ENCODE data around the gene OLFML2B. TPM values are rescaled to one million over a fixed set of nuclear protein-coding genes. Genes with fewer than 3 reads are reported as not detected.
A peak's percentile ranks its signal among the peaks of the same experiment; 100 is the strongest.

The OLFML2B gene
- total RNA-seq, 4 donors from 2014 or later: 0.11 to 5.7 (median 1.7) TPM

DNA sequence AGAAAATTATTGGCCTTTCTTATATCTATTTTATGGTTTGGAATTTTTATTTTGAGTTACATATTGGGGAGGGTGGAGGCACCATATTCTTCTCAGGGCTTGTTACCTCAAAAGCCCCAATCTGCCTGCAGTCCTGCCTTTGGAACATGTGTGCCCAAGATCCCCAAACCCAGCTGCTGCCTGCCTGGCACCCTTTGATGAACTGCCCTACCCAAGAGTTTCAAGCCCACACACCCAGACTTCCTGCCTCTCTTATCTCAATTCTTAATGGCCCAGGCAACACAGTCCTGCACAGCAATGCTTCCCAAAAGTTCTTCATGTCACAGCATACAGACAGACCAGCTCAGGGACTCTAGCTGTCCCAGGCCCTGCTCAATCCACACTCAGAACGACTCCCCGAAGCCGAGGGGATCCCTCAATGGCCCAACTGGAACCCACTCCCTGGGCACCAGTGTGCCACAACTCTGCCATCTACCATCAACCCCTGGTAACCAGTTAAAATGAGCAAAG is 19.2 kb downstream of the OLFML2B start:
- H3K9me3 ChIP-seq: no peaks in the 10 kb centered on the region
- H3K36me3 ChIP-seq: no peaks in the 10 kb centered on the region
- 80 to 86% methylated on average over 3 of the region's 3 CpGs for WGBS, 2 donors
- peaks cover 0 to 21% (median 0%) of the 10 kb centered on the region in 4 donors for H3K27me3 ChIP-seq
- H3K4me3 ChIP-seq: no peak overlapping the region
- peaks cover 0 to 12% (median 2%) of the 10 kb centered on the region in 3 donors for H3K4me1 ChIP-seq
- peak overlapping the region in 2 of 4 donors; percentile 47 to 83 for H3K27ac ChIP-seq
- intact Hi-C loops (cut with DNase I): no loop called here
- DNase-seq: no peak
- no peak for TF ChIP-seq POLR2A (IDR thresholded peaks at IDR 0.05)
- TF ChIP-seq, protein P1, sequence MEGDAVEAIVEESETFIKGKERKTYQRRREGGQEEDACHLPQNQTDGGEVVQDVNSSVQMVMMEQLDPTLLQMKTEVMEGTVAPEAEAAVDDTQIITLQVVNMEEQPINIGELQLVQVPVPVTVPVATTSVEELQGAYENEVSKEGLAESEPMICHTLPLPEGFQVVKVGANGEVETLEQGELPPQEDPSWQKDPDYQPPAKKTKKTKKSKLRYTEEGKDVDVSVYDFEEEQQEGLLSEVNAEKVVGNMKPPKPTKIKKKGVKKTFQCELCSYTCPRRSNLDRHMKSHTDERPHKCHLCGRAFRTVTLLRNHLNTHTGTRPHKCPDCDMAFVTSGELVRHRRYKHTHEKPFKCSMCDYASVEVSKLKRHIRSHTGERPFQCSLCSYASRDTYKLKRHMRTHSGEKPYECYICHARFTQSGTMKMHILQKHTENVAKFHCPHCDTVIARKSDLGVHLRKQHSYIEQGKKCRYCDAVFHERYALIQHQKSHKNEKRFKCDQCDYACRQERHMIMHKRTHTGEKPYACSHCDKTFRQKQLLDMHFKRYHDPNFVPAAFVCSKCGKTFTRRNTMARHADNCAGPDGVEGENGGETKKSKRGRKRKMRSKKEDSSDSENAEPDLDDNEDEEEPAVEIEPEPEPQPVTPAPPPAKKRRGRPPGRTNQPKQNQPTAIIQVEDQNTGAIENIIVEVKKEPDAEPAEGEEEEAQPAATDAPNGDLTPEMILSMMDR (IDR thresholded peaks at IDR 0.05): no peak

GRCh38 chr1:162003830-162004215 is 19.8 kb downstream of the OLFML2B start:
- no peak for DNase-seq
- 41 to 68% methylated on average over 3 to 4 of the region's 5 CpGs for WGBS, 2 donors
- H3K27ac ChIP-seq: peak overlapping the region in 2 of 4 donors; percentile 47 to 83
- intact Hi-C loops (cut with DNase I): no loop called here
- H3K4me3 ChIP-seq: peak overlapping the region in 1 of 4 donors; percentile 35
- peaks cover 0 to 12% (median 2%) of the 10 kb centered on the region in 3 donors for H3K4me1 ChIP-seq
- no peaks in the 10 kb centered on the region for H3K9me3 ChIP-seq
- peaks cover 0 to 17% (median 0%) of the 10 kb centered on the region in 4 donors for H3K27me3 ChIP-seq
- no peak for TF ChIP-seq POLR2A (IDR thresholded peaks at IDR 0.05)
- H3K36me3 ChIP-seq: no peaks in the 10 kb centered on the region

DNA sequence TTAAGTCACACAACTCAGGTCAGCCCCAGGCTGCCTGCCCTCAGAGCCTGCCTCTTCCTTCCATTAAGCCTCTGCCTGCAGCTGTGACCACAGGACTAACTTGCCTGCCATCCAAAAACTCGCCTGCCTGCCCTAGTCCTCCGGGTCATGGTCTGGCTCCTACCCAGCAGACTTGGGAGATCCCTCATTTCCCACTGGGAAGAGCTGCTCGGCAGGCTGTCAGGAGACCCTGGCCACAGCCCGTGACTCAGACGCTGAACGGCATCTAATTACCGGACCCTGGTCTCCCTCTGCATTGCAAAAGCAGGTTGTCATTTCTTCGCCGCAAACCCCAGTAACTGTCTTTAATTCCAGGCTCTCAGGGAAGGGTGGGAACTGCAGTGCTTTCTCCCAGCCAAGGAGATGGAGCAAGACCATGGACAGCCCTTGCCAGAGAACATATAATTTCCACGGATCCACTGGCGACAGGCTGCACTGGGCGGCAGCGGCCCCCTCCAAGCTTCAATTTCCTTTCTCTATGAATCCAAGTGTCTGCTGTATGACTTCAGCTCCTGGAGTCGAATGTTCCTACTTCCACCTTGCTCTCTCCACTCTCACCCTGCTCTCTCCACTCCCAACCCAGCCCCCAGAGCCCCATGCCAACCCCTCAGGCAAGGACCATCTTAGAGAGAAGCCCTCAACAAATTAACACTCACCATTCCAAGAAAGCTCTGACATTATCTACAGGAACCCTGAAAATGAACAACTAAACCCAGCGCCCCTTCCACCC is 20.4 kb downstream of the OLFML2B start:
- Histone ChIP-seq H3K36me3 (no peaks in the 10 kb centered on the region), H3K9me3 (no peaks in the 10 kb centered on the region), H3K4me1 (peaks cover 0 to 12% (median 2%) of the 10 kb centered on the region in 3 donors), H3K27ac (peak overlapping the region in 2 of 4 donors; percentile 47 to 83), H3K27me3 (peaks cover 0 to 17% (median 0%) of the 10 kb centered on the region in 4 donors), H3K4me3 (peak overlapping the region in 1 of 4 donors; percentile 35)
- intact Hi-C loops (cut with DNase I): no loop called here
- 54 to 86% methylated on average over 11 of the region's 15 CpGs for WGBS, 2 donors
- no peak for DNase-seq
- no peak for TF ChIP-seq POLR2A (IDR thresholded peaks at IDR 0.05)
- TF ChIP-seq, protein P1 (IDR thresholded peaks at IDR 0.05): no peak

GRCh38 chr1:162000053-162000420 is 23.6 kb downstream of the OLFML2B start:
- Histone ChIP-seq H3K36me3 (no peaks in the 10 kb centered on the region), H3K9me3 (no peaks in the 10 kb centered on the region), H3K4me3 (no peak overlapping the region), H3K27ac (no peak overlapping the region), H3K4me1 (peaks cover 0 to 12% (median 2%) of the 10 kb centered on the region in 3 donors), H3K27me3 (peaks cover 0 to 22% (median 0%) of the 10 kb centered on the region in 4 donors)
- 75 to 98% methylated on average over 2 to 7 of the region's 11 CpGs for WGBS, 2 donors
- TF ChIP-seq, protein P1 (IDR thresholded peaks at IDR 0.05): no peak
- no peak for TF ChIP-seq POLR2A (IDR thresholded peaks at IDR 0.05)
- intact Hi-C loops (cut with DNase I): no loop called here
- DNase-seq: no peak

DNA sequence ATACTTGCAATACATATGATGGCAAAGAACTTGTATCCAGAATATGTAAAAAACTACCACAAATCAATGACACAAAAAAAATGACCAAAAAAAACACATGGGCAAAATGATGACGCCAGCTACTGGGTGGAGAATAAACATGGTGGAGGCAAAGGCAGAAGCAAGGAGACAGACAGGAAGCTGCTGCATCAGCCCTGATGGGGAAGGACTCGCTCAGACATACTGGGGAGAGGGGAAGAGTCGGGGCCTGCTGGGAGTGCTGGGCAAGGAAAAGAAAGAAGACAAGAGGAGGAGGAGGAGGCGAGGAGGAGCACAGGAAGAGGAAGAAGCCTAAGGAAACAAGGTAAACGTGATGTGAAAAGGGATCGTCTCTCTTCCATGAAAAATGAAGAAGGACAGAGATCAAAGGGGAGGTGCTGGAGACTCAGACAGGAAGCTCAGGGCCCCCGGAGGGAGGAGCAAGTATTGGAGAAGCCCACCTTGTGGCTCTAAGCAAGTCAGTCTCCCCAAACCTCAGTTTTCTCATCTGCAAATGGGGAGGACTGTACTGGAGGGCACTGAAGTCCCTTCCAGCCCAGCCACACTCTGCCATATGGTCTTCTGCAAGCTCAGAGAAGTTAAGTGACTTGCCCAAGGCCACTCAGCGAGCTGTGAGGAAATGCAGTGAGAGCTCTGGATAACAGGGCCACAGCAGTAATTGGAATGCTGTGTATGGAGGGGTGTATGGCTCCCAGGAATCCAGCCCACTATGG is 24.2 kb downstream of the OLFML2B start:
- no peak for DNase-seq

More for the DNA sequence above, 24.2 kb downstream of the OLFML2B start:
- peaks cover 0 to 12% (median 2%) of the 10 kb centered on the region in 3 donors for H3K4me1 ChIP-seq
- H3K27me3 ChIP-seq: peaks cover 0 to 22% (median 0%) of the 10 kb centered on the region in 4 donors
- intact Hi-C loops (cut with DNase I): no loop called here
- H3K27ac ChIP-seq: no peak overlapping the region
- H3K36me3 ChIP-seq: no peaks in the 10 kb centered on the region
- TF ChIP-seq, protein P1 (IDR thresholded peaks at IDR 0.05): no peak
- TF ChIP-seq POLR2A (IDR thresholded peaks at IDR 0.05): no peak
- WGBS, 2 donors: 57% methylated on average over 7 to 8 of the region's 8 CpGs
- H3K4me3 ChIP-seq: no peak overlapping the region
- no peaks in the 10 kb centered on the region for H3K9me3 ChIP-seq

Measured in esophagus squamous epithelium (tissue), 5 donors.